ENCODE results near the gene TMEM237.

Gene TMEM237

GRCh38 chr2:201642086-201642578 lies 1.2 kb downstream of the TMEM237 start:
- DNase-seq = peak; percentile 79

GRCh38 chr2:201639205-201639604 lies 4.1 kb downstream of the TMEM237 start:
- DNase-seq = no peak

- DNase-seq = no peak
These were observed 5.0 kb downstream of the TMEM237 start for GRCh38 chr2:201638326-201638725.

GRCh38 chr2:201633661-201634249 lies 9.5 kb downstream of the TMEM237 start:
- DNase-seq = no peak

- DNase-seq = no peak
These were observed 12.3 kb downstream of the TMEM237 start for GRCh38 chr2:201631041-201631440.

- DNase-seq = no peak
These were observed 12.7 kb downstream of the TMEM237 start for GRCh38 chr2:201630577-201630976.

GRCh38 chr2:201628545-201628944 lies 14.8 kb downstream of the TMEM237 start:
- DNase-seq = no peak

GRCh38 chr2:201622306-201622970 lies 20.9 kb downstream of the TMEM237 start:
- DNase-seq = no peak

GRCh38 chr2:201621293-201621999 lies 21.9 kb downstream of the TMEM237 start:
- no peak for DNase-seq

GRCh38 chr2:201618744-201619662 lies 24.3 kb downstream of the TMEM237 start:
- peak; percentile 56 for DNase-seq

GRCh38 chr2:201608021-201608420 lies 35.3 kb downstream of the TMEM237 start:
- DNase-seq = no peak

GRCh38 chr2:201607568-201607967 lies 35.7 kb downstream of the TMEM237 start:
- no peak for DNase-seq

- DNase-seq = no peak
These were observed 42.4 kb downstream of the TMEM237 start for GRCh38 chr2:201600906-201601305.

- no peak for DNase-seq
These were observed 45.9 kb downstream of the TMEM237 start for GRCh38 chr2:201597397-201597796.

GRCh38 chr2:201580486-201580885 lies 62.8 kb downstream of the TMEM237 start:
- DNase-seq = no peak

GRCh38 chr2:201579536-201579935 lies 63.8 kb downstream of the TMEM237 start:
- no peak for DNase-seq

GRCh38 chr2:201575971-201576370 lies 67.3 kb downstream of the TMEM237 start:
- peak; percentile 5 for DNase-seq

- DNase-seq = peak; percentile 5
These were observed 68.5 kb downstream of the TMEM237 start for GRCh38 chr2:201574766-201575165.

GRCh38 chr2:201572846-201573508 lies 70.3 kb downstream of the TMEM237 start:
- DNase-seq = no peak
